DLD1 (cell line): Measurements from ENCODE around the gene GLYATL3.

Source experiments
- in situ Hi-C: cut with HindIII; loops from 2 replicates; pipeline ENCODE4 v1.10.0; 2017; ENCODE audit warnings: low sequenced_read_pairs

GLYATL3 gene

GRCh38 chr6:49543087-49543858, 43.5 kb downstream of the GLYATL3 start:
- in situ Hi-C loops, result no loop called here

- in situ Hi-C loops, result no loop called here
Measured at GRCh38 chr6:49546331-49546730, 46.6 kb downstream of the GLYATL3 start.

GRCh38 chr6:49548613-49549304, 49.0 kb downstream of the GLYATL3 start:
- in situ Hi-C loops, result no loop called here

- in situ Hi-C loops, result no loop called here
Measured at GRCh38 chr6:49549691-49550491, 50.2 kb downstream of the GLYATL3 start.

GRCh38 chr6:49550492-49551077, 50.9 kb downstream of the GLYATL3 start, which contains the start of gene C6orf141:
TSS of gene C6orf141 (plus strand) at chr6:49550668. CDS start at chr6:49550793, 125 bp downstream.
- in situ Hi-C loops, result no loop called here

- in situ Hi-C loops, result no loop called here
Measured at GRCh38 chr6:49551078-49551865, 51.5 kb downstream of the GLYATL3 start.

GRCh38 chr6:49551866-49552129, 52.1 kb downstream of the GLYATL3 start:
- in situ Hi-C loops, result no loop called here

GRCh38 chr6:49552596-49552995, 52.9 kb downstream of the GLYATL3 start:
- in situ Hi-C loops, result no loop called here

- in situ Hi-C loops, result no loop called here
Measured at GRCh38 chr6:49553384-49553783, 53.7 kb downstream of the GLYATL3 start.

- in situ Hi-C loops, result no loop called here
Measured at GRCh38 chr6:49555951-49556350, 56.2 kb downstream of the GLYATL3 start.

GRCh38 chr6:49556429-49556837, 56.7 kb downstream of the GLYATL3 start:
- in situ Hi-C loops, result no loop called here

GRCh38 chr6:49557177-49557576, 57.5 kb downstream of the GLYATL3 start:
- in situ Hi-C loops, result no loop called here

GRCh38 chr6:49558238-49558637, 58.5 kb downstream of the GLYATL3 start:
- in situ Hi-C loops, result no loop called here

- in situ Hi-C loops, result no loop called here
Measured at GRCh38 chr6:49563006-49563886, 63.5 kb downstream of the GLYATL3 start.

- in situ Hi-C loops, result no loop called here
Measured at GRCh38 chr6:49564552-49564951, 64.8 kb downstream of the GLYATL3 start.

GRCh38 chr6:49565261-49565660, 65.5 kb downstream of the GLYATL3 start:
- in situ Hi-C loops, result no loop called here

GRCh38 chr6:49565855-49566254, 66.1 kb downstream of the GLYATL3 start:
- in situ Hi-C loops, result no loop called here

GRCh38 chr6:49570474-49571079, 70.9 kb downstream of the GLYATL3 start:
- in situ Hi-C loops, result no loop called here

- in situ Hi-C loops, result no loop called here
Measured at GRCh38 chr6:49576618-49577017, 76.9 kb downstream of the GLYATL3 start.
